HCT116 (cell line): Measurements from ENCODE around the gene MAP2K5. TPM values are rescaled to one million over a fixed set of nuclear protein-coding genes. Genes with fewer than 3 reads are reported as not detected.

ENCODE experiments used
- ATAC-seq: fragments of 200-7000 bp; cut with Tn5 transposase; 2 replicates; pipeline ENCODE4 v1.9.1; 2020; ENCODE audit warnings: mild to moderate bottlenecking, moderate library complexity
- BruUV-seq: library from RNA; stranded (reverse); fragments of 400-500 nt; replicated peaks from 2 replicates; lab custom pipeline; 2021; lab: Mats Ljungman, UMichigan
- CTCF ChIA-PET: fragments of 300-600 bp; sonication (Branson Sonifier 250); formaldehyde crosslinking; loops from one replicate; lab custom pipeline; 2021; ENCODE audit warnings: antibody characterized with exemption; lab: Charles Lee
- POLR2A ChIA-PET: fragments of 300-600, 350-600 bp; sonication (Branson Sonifier 250); formaldehyde crosslinking; loops from one replicate; lab custom pipeline; 2021; ENCODE audit warnings: antibody characterized with exemption; lab: Charles Lee
- RAD21 ChIA-PET, 2 experiments: fragments of 300-600 bp; sonication (Branson Sonifier 250); formaldehyde crosslinking; loops; one replicate each; lab custom pipeline; 2023; ENCODE audit warnings: low total read pairs in 2 of 2; ENCODE audit not compliant: uncharacterized antibody in 2 of 2, unreplicated experiment in 2 of 2, low non-redundant PET in 1 of 2; lab: Charles Lee
- DNase-seq: peaks from one replicate; pipeline ENCODE4 v3.0.0-alpha.2; 2010; ENCODE audit warnings: low read depth, low spot score
- H2AFZ ChIP-seq: fragments of 200-600 bp; shearing (Covaris generic), sonication (generic); 2 replicates; pipeline ENCODE4 v1.6.1; 2017; ENCODE audit warnings: low read depth, mixed run types, mixed read lengths, antibody characterized with exemption, low read length; ENCODE audit not compliant: poor library complexity, severe bottlenecking
- H3K27ac ChIP-seq: 2 replicates; pipeline ENCODE4 v1.5.1; 2012; ENCODE audit warnings: low read depth, low read length
- H3K27me3 ChIP-seq: fragments of 200-600 bp; sonication (generic); 2 replicates; pipeline ENCODE4 v1.6.1; 2016; ENCODE audit warnings: mixed run types, low read length, mixed read lengths; ENCODE audit not compliant: insufficient read depth
- H3K36me3 ChIP-seq, 2 experiments: fragments of 200-500 bp in 1 of 2; fragments of 200-600 bp in 1 of 2; sonication (Bioruptor generic) in 1 of 2; sonication (generic) in 1 of 2; 2 replicates each; pipeline versions ENCODE4 v1.5.1 to v1.6.1; 2014 to 2016; ENCODE audit warnings: low read length in 2 of 2, inconsistent platforms in 1 of 2, mixed read lengths in 1 of 2, mixed run types in 1 of 2; ENCODE audit not compliant: insufficient read depth in 2 of 2, control insufficient read depth in 1 of 2
- H3K4me1 ChIP-seq, 2 experiments: fragments of 200-600 bp in 1 of 2; sonication (generic) in 1 of 2; 2 replicates each; pipeline versions ENCODE4 v1.5.1 to v1.6.1; 2012 to 2017; ENCODE audit warnings: low read length in 2 of 2, inconsistent platforms in 1 of 2, mild to moderate bottlenecking in 1 of 2, mixed read lengths in 1 of 2, mixed run types in 1 of 2, moderate library complexity in 1 of 2; ENCODE audit not compliant: insufficient read depth in 2 of 2, control insufficient read depth in 1 of 2
- H3K4me2 ChIP-seq: fragments of 200-600 bp; sonication (generic); 2 replicates; pipeline ENCODE4 v1.6.1; 2017; ENCODE audit warnings: mixed run types, low read length, mixed read lengths
- H3K4me3 ChIP-seq, 2 experiments: fragments of 200-600 bp in 1 of 2; sonication (generic) in 1 of 2; replicated peaks in 1 of 2; 2 replicates each; pipeline ENCODE4 v1.5.1; 2011 to 2016; ENCODE audit warnings: low read length in 2 of 2, control low read depth in 1 of 2, low read depth in 1 of 2, mild to moderate bottlenecking in 1 of 2, mixed read lengths in 1 of 2, mixed run types in 1 of 2
- H3K79me2 ChIP-seq: fragments of 200-600 bp; sonication (generic); 2 replicates; pipeline ENCODE4 v1.6.1; 2017; ENCODE audit warnings: mild to moderate bottlenecking, mixed run types, low read length, moderate library complexity, mixed read lengths; ENCODE audit not compliant: insufficient read depth
- H3K9ac ChIP-seq: fragments of 200-600 bp; sonication (generic); 2 replicates; pipeline ENCODE4 v1.6.1; 2016; ENCODE audit warnings: low read length, mixed read lengths
- H3K9me2 ChIP-seq: fragments of 200-600 bp; sonication (generic), shearing (Covaris generic); 2 replicates; pipeline ENCODE4 v1.6.1; 2017; ENCODE audit warnings: mixed run types, mild to moderate bottlenecking, moderate library complexity; ENCODE audit not compliant: insufficient read depth
- H3K9me3 ChIP-seq, 2 experiments: fragments of 200-500 bp in 1 of 2; fragments of 200-600 bp in 1 of 2; sonication (Bioruptor generic) in 1 of 2; sonication (generic) in 1 of 2; 2 replicates each; pipeline ENCODE4 v1.6.1; 2014 to 2017; ENCODE audit warnings: low read length in 2 of 2, mixed read lengths in 2 of 2, inconsistent platforms in 1 of 2, low read depth in 1 of 2, mild to moderate bottlenecking in 1 of 2, mixed run types in 1 of 2, moderate library complexity in 1 of 2; ENCODE audit not compliant: control insufficient read depth in 1 of 2, insufficient read depth in 1 of 2
- H4K20me1 ChIP-seq: fragments of 200-600 bp; sonication (generic), shearing (Covaris generic); 2 replicates; pipeline ENCODE4 v1.6.1; 2017; ENCODE audit warnings: mixed run types, mild to moderate bottlenecking, moderate library complexity; ENCODE audit not compliant: insufficient read depth
- ATF3 ChIP-seq: IDR thresholded peaks from 2 replicates; pipeline ENCODE4 v1.6.1; 2012
- CTCF ChIP-seq, 3 experiments: fragments of 200-600 bp in 1 of 3; sonication (generic) in 1 of 3; IDR thresholded peaks in 2 of 3; conservative IDR thresholded peaks in 1 of 3; 2 replicates each; pipeline ENCODE4 v1.5.1; 2012 to 2017; ENCODE audit warnings: low read depth in 2 of 3, low read length in 2 of 3, antibody characterized with exemption in 1 of 3, borderline replicate concordance in 1 of 3, control low read depth in 1 of 3, mild to moderate bottlenecking in 1 of 3, mixed read lengths in 1 of 3, mixed run types in 1 of 3, moderate library complexity in 1 of 3; ENCODE audit not compliant: insufficient read depth in 1 of 3
- ELF1 ChIP-seq: IDR thresholded peaks from 2 replicates; pipeline ENCODE4 v1.6.1; 2012; ENCODE audit warnings: low read depth, borderline replicate concordance
- EZH2 ChIP-seq: fragments of 200-600 bp; sonication (generic); IDR thresholded peaks from 2 replicates; pipeline ENCODE4 v1.6.1; 2017; ENCODE audit warnings: antibody characterized with exemption, mixed run types
- FOSL1 ChIP-seq: IDR thresholded peaks from 2 replicates; pipeline ENCODE4 v1.6.1; 2012; ENCODE audit warnings: low read depth
- MAX ChIP-seq: IDR thresholded peaks from 2 replicates; pipeline ENCODE4 v1.6.1; 2012
- POLR2AphosphoS5 ChIP-seq: IDR thresholded peaks from 2 replicates; pipeline ENCODE4 v1.6.1; 2011; ENCODE audit warnings: mild to moderate bottlenecking, low read depth, low read length, moderate library complexity
- RAD21 ChIP-seq: IDR thresholded peaks from 2 replicates; pipeline ENCODE4 v1.6.1; 2012; ENCODE audit warnings: low read depth, mild to moderate bottlenecking
- REST ChIP-seq: IDR thresholded peaks from 2 replicates; pipeline ENCODE4 v1.6.1; 2012; ENCODE audit warnings: low read depth
- SP1 ChIP-seq: IDR thresholded peaks from 2 replicates; pipeline ENCODE4 v1.6.1; 2012; ENCODE audit warnings: low read depth
- ZBTB33 ChIP-seq: IDR thresholded peaks from 2 replicates; pipeline ENCODE4 v1.6.1; 2011; ENCODE audit warnings: mild to moderate bottlenecking, low read length, moderate library complexity; ENCODE audit not compliant: insufficient replicate concordance; ENCODE audit errors: extremely low read depth
- ZFX ChIP-seq: fragments of 450-650 bp; IDR thresholded peaks from 2 replicates; pipeline ENCODE4 v1.6.1; 2017
- ZNF274 ChIP-seq: fragments of 200-500 bp; sonication (Bioruptor generic); IDR thresholded peaks from 2 replicates; pipeline ENCODE4 v1.6.1; 2014; ENCODE audit warnings: mild to moderate bottlenecking, low read depth, low read length, inconsistent platforms
- intact Hi-C: fragments of 100-400 bp; cut with micrococcal nuclease; formaldehyde crosslinking; loops from 2 replicates; pipeline ENCODE4 v1.10.0; 2022
- total RNA-seq: library from RNA; stranded (reverse); gene quantifications from one replicate; pipeline ENCODE4 v1.2.1, GENCODE V29; 2021; ENCODE audit not compliant: unreplicated experiment

Gene MAP2K5
- total RNA-seq, 1 experiment from 2014 or later, result 15.6 TPM

- intact Hi-C loops, result no loop called here
- TF ChIP-seq SP1 (no peak), ZBTB33 (no peak), RAD21 (no peak), REST (no peak), ELF1 (no peak), POLR2AphosphoS5 (no peak), EZH2 (no peak), CTCF (IDR thresholded peaks at IDR 0.05 in 2 of 3, conservative IDR thresholded peaks at IDR 0.05 in 1 of 3; ENCODE audit: borderline replicate concordance in 1 of 3, insufficient read depth in 1 of 3, low read depth in 2 of 3, low read length in 2 of 3) (no peak), FOSL1 (no peak), ZNF274 (no peak), MAX (no peak), ZFX (no peak), ATF3 (no peak)
- H3K79me2 ChIP-seq, result no peaks in the 10 kb centered on the region
- H3K9ac ChIP-seq, result no peak overlapping the region
- no peak overlapping the region for H3K4me3 ChIP-seq
- no peaks in the 10 kb centered on the region for H3K36me3 ChIP-seq
- no peaks in the 10 kb centered on the region for H3K9me3 ChIP-seq
- ATAC-seq (no peak), DNase-seq (no peak)
- H3K4me1 ChIP-seq, result no peaks in the 10 kb centered on the region
- no peak overlapping the region for H3K27ac ChIP-seq
- CTCF ChIA-PET, result no interaction called here
- no peaks in the 10 kb centered on the region for H3K27me3 ChIP-seq
- BruUV-seq, result no TSS peak
- no peaks in the 10 kb centered on the region for H3K9me2 ChIP-seq
- no peak overlapping the region for H3K4me2 ChIP-seq
- POLR2A ChIA-PET, result no interaction called here
- no peaks in the 10 kb centered on the region for H4K20me1 ChIP-seq
- RAD21 ChIA-PET, result no interaction called here
- no peak overlapping the region for H2AFZ ChIP-seq
Measured at GRCh38 chr15:67819636-67820035, 277.1 kb downstream of the MAP2K5 start.
